NB4 (cell line): Measurements from ENCODE around the gene ZC3H11A.
"Not testable (repeated sequence)": the region's sequence is repeated elsewhere in the genome, so short reads cannot be mapped to it uniquely, and the experiment has no call there.

ENCODE experiments used
- DNase-seq: peaks from one replicate; pipeline ENCODE4 v3.0.0; 2010; ENCODE audit warnings: low read depth
- H3K4me3 ChIP-seq: one replicate; pipeline ENCODE4 v1.5.1; 2011; ENCODE audit warnings: mild to moderate bottlenecking, low read depth, low read length, moderate library complexity
- CTCF ChIP-seq: IDR thresholded peaks from one replicate; pipeline ENCODE4 v1.5.1; 2012; ENCODE audit warnings: low read depth, low read length
- MAX ChIP-seq: IDR thresholded peaks from 2 replicates; pipeline ENCODE4 v1.6.1; 2011; ENCODE audit warnings: low read depth, low read length
- MYC ChIP-seq: IDR thresholded peaks from 2 replicates; pipeline ENCODE4 v1.6.1; 2011; ENCODE audit warnings: low read depth, low read length
- POLR2A ChIP-seq: IDR thresholded peaks from 2 replicates; pipeline ENCODE4 v1.6.1; 2011; ENCODE audit warnings: mild to moderate bottlenecking; ENCODE audit not compliant: insufficient read length; ENCODE audit errors: extremely low read depth

ZC3H11A gene

GRCh38 chr1:203828503-203828902 is 33.1 kb downstream of the ZC3H11A start:
- TF ChIP-seq MYC (no peak), POLR2A (no peak), CTCF (no peak), MAX (no peak)
- DNase-seq, result no peak
- no peak overlapping the region for H3K4me3 ChIP-seq

- DNase-seq, result peak; percentile 21
- not testable (repeated sequence) for H3K4me3 ChIP-seq
Measured at GRCh38 chr1:203829247-203829646, 33.8 kb downstream of the ZC3H11A start.

- DNase-seq, result no peak
- TF ChIP-seq CTCF, result no peak
- TF ChIP-seq MYC, result no peak
- no peak for TF ChIP-seq POLR2A
- H3K4me3 ChIP-seq, result no peak overlapping the region
Measured at GRCh38 chr1:203835476-203835875, 40.1 kb downstream of the ZC3H11A start.

GRCh38 chr1:203839081-203839480 is 43.7 kb downstream of the ZC3H11A start:
- TF ChIP-seq MYC (no peak), POLR2A (no peak), CTCF (no peak), MAX (no peak)

GRCh38 chr1:203840208-203840808 is 44.9 kb downstream of the ZC3H11A start:
- DNase-seq, result no peak
- H3K4me3 ChIP-seq, result no peak overlapping the region
- no peak for TF ChIP-seq MYC
- TF ChIP-seq MAX, result no peak
- TF ChIP-seq CTCF, result no peak
- no peak for TF ChIP-seq POLR2A

More at GRCh38 chr1:203839081-203839480, 43.7 kb downstream of the ZC3H11A start:
- no peak overlapping the region for H3K4me3 ChIP-seq
- no peak for DNase-seq

- no peak for DNase-seq
- TF ChIP-seq POLR2A (no peak), MYC (no peak), CTCF (no peak), MAX (no peak)
- no peak overlapping the region for H3K4me3 ChIP-seq
Measured at GRCh38 chr1:203842559-203842876, 47.1 kb downstream of the ZC3H11A start.
